CD8-positive, alpha-beta memory T cell (primary cell): ENCODE data around the gene TRABD. TPM values are rescaled to one million over a fixed set of nuclear protein-coding genes. Genes with fewer than 3 reads are reported as not detected.

Experiments
- CTCF ChIA-PET: fragments of 350-600 bp; sonication (Branson Sonifier 250); formaldehyde crosslinking; loops from one replicate; lab custom pipeline; 2021; ENCODE audit warnings: antibody characterized with exemption; lab: Charles Lee
- POLR2A ChIA-PET: fragments of 350-600 bp; sonication (Branson Sonifier 250); formaldehyde crosslinking; loops from one replicate; lab custom pipeline; 2021; ENCODE audit warnings: antibody characterized with exemption; lab: Charles Lee
- DNase-seq, 5 donors: peaks; one replicate each; pipeline versions ENCODE4 v3.0.0 to v3.0.0-alpha.2; 2020 to 2022; ENCODE audit warnings: mixed read lengths in 1 of 5
- H3K27ac ChIP-seq: one replicate; pipeline ENCODE4 v1.7.0; 2013; ENCODE audit warnings: low read depth, mild to moderate bottlenecking, low read length, moderate library complexity
- H3K27me3 ChIP-seq: 2 replicates; pipeline ENCODE4 v1.7.0; 2013; ENCODE audit warnings: low read length, mild to moderate bottlenecking; ENCODE audit not compliant: insufficient read depth, poor library complexity, severe bottlenecking
- H3K36me3 ChIP-seq: 2 replicates; pipeline ENCODE4 v1.7.0; 2013; ENCODE audit warnings: mild to moderate bottlenecking, low read length, moderate library complexity; ENCODE audit not compliant: insufficient read depth
- H3K4me1 ChIP-seq: 2 replicates; pipeline ENCODE4 v1.7.0; 2013; ENCODE audit warnings: mild to moderate bottlenecking, low read length, moderate library complexity; ENCODE audit not compliant: insufficient read depth
- H3K4me3 ChIP-seq: 2 replicates; pipeline ENCODE4 v1.7.0; 2013; ENCODE audit warnings: mild to moderate bottlenecking, low read length
- H3K9me3 ChIP-seq: 2 replicates; pipeline ENCODE4 v1.7.0; 2013; ENCODE audit warnings: mild to moderate bottlenecking, low read length
- H3K27ac Mint-ChIP-seq, 8 donors: one replicate each; pipeline ENCODE4 v1.8.0; 2020 to 2021; ENCODE audit warnings: mixed read lengths in 8 of 8, mild to moderate bottlenecking in 6 of 8, inconsistent platforms in 3 of 8, moderate library complexity in 3 of 8
- H3K27me3 Mint-ChIP-seq, 2 donors: one replicate each; pipeline ENCODE4 v1.8.0; 2020 to 2021; ENCODE audit warnings: mixed read lengths in 2 of 2, mild to moderate bottlenecking in 1 of 2, moderate library complexity in 1 of 2
- H3K36me3 Mint-ChIP-seq, 3 donors: one replicate each; pipeline ENCODE4 v1.8.0; 2020 to 2021; ENCODE audit warnings: mixed read lengths in 3 of 3, inconsistent platforms in 1 of 3, mild to moderate bottlenecking in 1 of 3
- H3K4me1 Mint-ChIP-seq, 3 donors: one replicate each; pipeline ENCODE4 v1.8.0; 2020 to 2021; ENCODE audit warnings: mixed read lengths in 3 of 3, inconsistent platforms in 1 of 3, mild to moderate bottlenecking in 1 of 3
- H3K4me3 Mint-ChIP-seq, 7 donors: one replicate each; pipeline ENCODE4 v1.8.0; 2020 to 2021; ENCODE audit warnings: mixed read lengths in 7 of 7, mild to moderate bottlenecking in 6 of 7, moderate library complexity in 4 of 7, inconsistent platforms in 2 of 7
- H3K9me3 Mint-ChIP-seq, 5 donors: one replicate each; pipeline ENCODE4 v1.8.0; 2020 to 2022; ENCODE audit warnings: mixed read lengths in 5 of 5, mild to moderate bottlenecking in 3 of 5, moderate library complexity in 2 of 5, inconsistent platforms in 1 of 5
- polyA plus RNA-seq: library from polyadenylated mRNA; unstranded; fragments of 300-500 nt; fragmentation: Illumina TruSeq; gene quantifications from one replicate; pipeline ENCODE4 v1.2.3, GENCODE V29; 2021
- total RNA-seq, 2 experiments: library from RNA; stranded (reverse); gene quantifications; one replicate each; pipeline ENCODE4 v1.2.3, GENCODE V29; 2021

TRABD gene
- total and polyA plus RNA-seq, 3 experiments from 2014 or later = 49.0 to 102 (median 96.2) TPM

- Mint-ChIP-seq H3K9me3 (no peaks in the 10 kb centered on the region), H3K27ac (no peak overlapping the region), H3K27me3 (no peaks in the 10 kb centered on the region), H3K4me1 (peaks cover 22 to 46% (median 23%) of the 10 kb centered on the region in 3 donors), H3K4me3 (no peak overlapping the region), H3K36me3 (peaks cover 0 to 68% (median 7%) of the 10 kb centered on the region in 3 donors)
- ChIA-PET CTCF (no interaction called here), POLR2A (interaction anchor here (0.6 kb wide), 1 partner anchor 327 kb away, joined by 8 read pairs; no protein-coding TSS in a partner anchor)
- DNase-seq = no peak
- Histone ChIP-seq H3K36me3 (peaks cover 26% of the 10 kb centered on the region), H3K27me3 (no peaks in the 10 kb centered on the region), H3K4me1 (peaks cover 8% of the 10 kb centered on the region), H3K9me3 (no peaks in the 10 kb centered on the region), H3K4me3 (no peak overlapping the region), H3K27ac (no peak overlapping the region)
These were observed 51.2 kb downstream of the TRABD start for GRCh38 chr22:50236731-50237409.

- DNase-seq = no peak
- no peaks in the 10 kb centered on the region for H3K27me3 ChIP-seq
- peaks cover 24% of the 10 kb centered on the region for H3K4me1 ChIP-seq
- H3K27me3 Mint-ChIP-seq = no peaks in the 10 kb centered on the region
- CTCF ChIA-PET = interaction anchor here (0.8 to 1.1 kb wide), 2 partner anchors 161 to 165 kb away, joined by 3 read pairs; no protein-coding TSS in a partner anchor
- no peak overlapping the region for H3K4me3 ChIP-seq
- POLR2A ChIA-PET = interaction anchor here (1.1 kb wide), 1 partner anchor 49 kb away, joined by 3 read pairs; no protein-coding TSS in a partner anchor
- peaks cover 0 to 54% (median 3%) of the 10 kb centered on the region in 3 donors for H3K36me3 Mint-ChIP-seq
- H3K27ac ChIP-seq = no peak overlapping the region
- no peaks in the 10 kb centered on the region for H3K9me3 ChIP-seq
- peak overlapping the region in 1 of 8 donors; percentile 29 for H3K27ac Mint-ChIP-seq
- H3K4me1 Mint-ChIP-seq = peaks cover 32 to 59% (median 37%) of the 10 kb centered on the region in 3 donors
- peaks cover 26% of the 10 kb centered on the region for H3K36me3 ChIP-seq
- no peak overlapping the region for H3K4me3 Mint-ChIP-seq
- no peaks in the 10 kb centered on the region for H3K9me3 Mint-ChIP-seq
These were observed 53.0 kb downstream of the TRABD start for GRCh38 chr22:50238755-50239154.

DNA sequence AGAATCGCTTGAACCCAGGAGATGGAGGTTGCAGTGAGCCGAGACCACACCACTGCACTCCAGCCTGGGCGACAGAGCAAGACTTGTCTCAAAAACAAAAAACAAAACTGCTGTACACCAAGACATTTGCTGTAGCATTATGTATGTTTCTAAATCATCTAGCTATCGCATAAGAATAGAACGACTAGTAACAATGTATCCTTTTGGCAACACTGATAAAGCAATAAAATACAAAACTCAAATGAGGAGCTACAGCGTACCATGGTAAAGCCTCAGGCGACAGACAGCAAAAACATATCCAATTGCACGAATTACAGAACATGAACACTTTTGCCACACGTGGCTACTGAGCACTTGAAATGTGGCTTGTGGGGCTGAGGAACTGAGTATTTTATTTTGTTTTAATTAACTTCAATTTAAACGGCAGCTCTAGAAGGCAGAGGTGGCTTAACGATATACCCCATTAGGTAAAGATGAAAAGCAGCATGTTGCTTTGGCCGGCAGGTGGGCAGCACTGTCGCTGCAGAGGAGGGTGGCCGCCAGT, 56.8 kb downstream of the TRABD start:
- peaks cover 0 to 1% of the 10 kb centered on the region in 2 donors for H3K27me3 Mint-ChIP-seq
- Histone ChIP-seq H3K27me3 (no peaks in the 10 kb centered on the region), H3K4me1 (peaks cover 41% of the 10 kb centered on the region), H3K9me3 (no peaks in the 10 kb centered on the region), H3K27ac (no peak overlapping the region), H3K36me3 (peaks cover 24% of the 10 kb centered on the region), H3K4me3 (peak overlapping the region; percentile 56)
- peaks cover 0 to 44% (median 5%) of the 10 kb centered on the region in 3 donors for H3K36me3 Mint-ChIP-seq
- ChIA-PET CTCF (interaction anchor here (0.8 to 4.7 kb wide), 12 partner anchors 9 to 379 kb away, joined by 3 to 28 read pairs (median 4); partner anchors contain the start of genes HDAC10, LMF2, NCAPH2 and SCO2), POLR2A (no interaction called here)
- H3K4me1 Mint-ChIP-seq = peaks cover 36 to 61% (median 36%) of the 10 kb centered on the region in 3 donors
- peak overlapping the region; percentile 43 to 100 (median 79) for H3K27ac Mint-ChIP-seq
- peak overlapping the region; percentile 84 to 100 (median 98) for H3K4me3 Mint-ChIP-seq
- no peak for DNase-seq
- no peaks in the 10 kb centered on the region for H3K9me3 Mint-ChIP-seq

DNA sequence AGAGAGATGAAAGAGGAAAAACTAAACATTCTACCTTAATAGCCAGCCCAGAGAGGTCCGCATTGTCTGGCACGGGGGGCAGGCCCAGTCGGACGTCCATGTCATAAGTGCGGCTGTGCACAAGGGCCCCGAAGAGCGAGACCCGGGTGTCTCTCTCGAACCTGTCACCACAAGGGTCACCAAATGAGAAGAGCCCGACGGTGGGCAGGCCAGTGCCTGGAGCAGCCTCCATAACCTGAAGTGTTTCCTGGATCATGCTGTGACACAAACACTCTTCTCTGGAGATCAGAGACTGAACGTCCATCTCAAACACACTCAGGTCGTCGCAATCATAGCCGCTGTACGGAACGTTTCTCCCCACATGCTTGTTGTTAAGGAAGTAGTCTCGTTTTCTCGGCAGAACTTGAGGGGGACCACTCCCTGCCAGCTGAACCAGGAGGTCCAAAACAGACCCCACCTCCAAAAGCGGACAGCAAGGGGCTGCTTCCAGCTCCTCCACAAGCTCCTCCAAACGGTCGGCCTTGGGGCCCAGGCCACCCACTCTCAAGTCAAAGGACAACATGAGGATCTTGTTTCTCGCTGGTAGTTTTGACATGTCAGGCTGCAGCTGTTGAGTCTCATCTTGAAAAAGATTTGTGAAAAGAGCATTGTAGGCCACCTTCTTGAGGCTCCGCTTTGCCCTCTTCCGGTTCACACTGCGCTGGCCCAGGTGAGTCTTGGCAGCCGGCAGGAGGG, 58.1 kb downstream of the TRABD start:
- no peak for DNase-seq
- Mint-ChIP-seq H3K27me3 (peaks cover 0 to 1% of the 10 kb centered on the region in 2 donors), H3K4me3 (peak overlapping the region; percentile 84 to 100 (median 98)), H3K36me3 (peaks cover 0 to 41% (median 5%) of the 10 kb centered on the region in 3 donors), H3K27ac (peak overlapping the region; percentile 94 to 100 (median 98)), H3K9me3 (no peaks in the 10 kb centered on the region), H3K4me1 (peaks cover 34 to 66% (median 41%) of the 10 kb centered on the region in 3 donors)
- Histone ChIP-seq H3K4me3 (peak overlapping the region; percentile 77), H3K4me1 (peaks cover 50% of the 10 kb centered on the region), H3K27ac (peak overlapping the region; percentile 99), H3K9me3 (no peaks in the 10 kb centered on the region), H3K27me3 (no peaks in the 10 kb centered on the region), H3K36me3 (peaks cover 24% of the 10 kb centered on the region)
- ChIA-PET POLR2A (interaction anchor here (0.7 to 1.3 kb wide), 7 partner anchors 23 to 282 kb away, joined by 3 to 10 read pairs (median 6); partner anchors contain the start of genes LMF2, MAPK11, NCAPH2 and SCO2), CTCF (interaction anchor here (0.8 to 4.7 kb wide), 16 partner anchors 8 to 377 kb away, joined by 3 to 28 read pairs (median 4); partner anchors contain the start of genes HDAC10, SCO2 and SYCE3)

GRCh38 chr22:50244420-50245213, 58.9 kb downstream of the TRABD start, which contains the start of gene TUBGCP6:
TUBGCP6 (minus strand) TSS chr22:50245023; CDS start chr22:50244459, 564 bp downstream.
- H3K27me3 Mint-ChIP-seq = peaks cover 0 to 1% of the 10 kb centered on the region in 2 donors
- H3K36me3 ChIP-seq = peaks cover 20% of the 10 kb centered on the region
- peak within 1 kb of the TSS; percentile 77 for H3K4me3 ChIP-seq
- POLR2A ChIA-PET = interaction anchor here (0.7 to 1.3 kb wide), 6 partner anchors 25 to 281 kb away, joined by 3 to 10 read pairs (median 5); partner anchors contain the start of genes LMF2, MAPK11, NCAPH2 and SCO2
- H3K4me3 Mint-ChIP-seq = peak within 1 kb of the TSS; percentile 84 to 100 (median 98)
- H3K9me3 ChIP-seq = no peaks in the 10 kb centered on the region
- CTCF ChIA-PET = interaction anchor here (0.8 to 4.7 kb wide), 14 partner anchors 7 to 376 kb away, joined by 3 to 28 read pairs (median 4); partner anchors contain the start of genes HDAC10, SCO2 and SYCE3
- no peaks in the 10 kb centered on the region for H3K27me3 ChIP-seq
- H3K4me1 Mint-ChIP-seq = peaks cover 34 to 66% (median 41%) of the 10 kb centered on the region in 3 donors
- H3K27ac Mint-ChIP-seq = peak within 1 kb of the TSS; percentile 94 to 100 (median 98)
- peak; percentile 89 to 92 (median 90) for DNase-seq
- peaks cover 0 to 36% (median 5%) of the 10 kb centered on the region in 3 donors for H3K36me3 Mint-ChIP-seq
- H3K4me1 ChIP-seq = peaks cover 54% of the 10 kb centered on the region
- H3K27ac ChIP-seq = peak within 1 kb of the TSS; percentile 99
- no peaks in the 10 kb centered on the region for H3K9me3 Mint-ChIP-seq

- Mint-ChIP-seq H3K27ac (peak overlapping the region; percentile 94 to 100 (median 98)), H3K4me1 (peaks cover 39 to 66% (median 45%) of the 10 kb centered on the region in 3 donors), H3K4me3 (peak overlapping the region; percentile 84 to 100 (median 98)), H3K36me3 (peaks cover 0 to 28% (median 5%) of the 10 kb centered on the region in 3 donors), H3K9me3 (no peaks in the 10 kb centered on the region), H3K27me3 (peaks cover 0 to 1% of the 10 kb centered on the region in 2 donors)
- ChIA-PET CTCF (interaction anchor here (0.8 to 1.0 kb wide), 2 partner anchors 252 to 375 kb away, joined by 3 to 4 read pairs; no protein-coding TSS in a partner anchor), POLR2A (interaction anchor here (0.6 to 1.1 kb wide), 3 partner anchors 55 to 303 kb away, joined by 3 to 4 read pairs (median 3); no protein-coding TSS in a partner anchor)
- no peak for DNase-seq
- Histone ChIP-seq H3K27ac (peak overlapping the region; percentile 99), H3K27me3 (no peaks in the 10 kb centered on the region), H3K36me3 (peaks cover 13% of the 10 kb centered on the region), H3K4me1 (peaks cover 62% of the 10 kb centered on the region), H3K9me3 (no peaks in the 10 kb centered on the region), H3K4me3 (peak overlapping the region; percentile 77)
These were observed 59.7 kb downstream of the TRABD start for GRCh38 chr22:50245214-50246072.
